GM19463 (cell line): ENCODE data around the gene GTSE1.
"Not testable (repeated sequence)": the region's sequence is repeated elsewhere in the genome, so short reads cannot be mapped to it uniquely, and the experiment has no call there.

Experiments used
- ATAC-seq: cut with Tn5 transposase; IDR thresholded peaks from one replicate; pipeline ENCODE4 v1.9.1; 2021; ENCODE audit warnings: mild to moderate bottlenecking, moderate library complexity; ENCODE audit not compliant: unreplicated experiment

The GTSE1 gene

GRCh38 chr22:46293577-46294260 lies 3.0 kb upstream of the GTSE1 start:
- no peak for ATAC-seq

GRCh38 chr22:46294784-46295183 lies 1.9 kb upstream of the GTSE1 start:
- no peak for ATAC-seq

GRCh38 chr22:46295277-46295971 lies 1.2 kb upstream of the GTSE1 start:
- ATAC-seq = no peak

GRCh38 chr22:46297151-46297812 lies 612 bp downstream of the GTSE1 start:
- no peak for ATAC-seq

- ATAC-seq = no peak
These were observed 2.4 kb downstream of the GTSE1 start for GRCh38 chr22:46299101-46299500.

GRCh38 chr22:46300491-46300890 lies 3.8 kb downstream of the GTSE1 start:
- ATAC-seq = no peak

- no peak for ATAC-seq
These were observed 6.8 kb downstream of the GTSE1 start for GRCh38 chr22:46303347-46303965.

- no peak for ATAC-seq
These were observed 11.8 kb downstream of the GTSE1 start for GRCh38 chr22:46308283-46308988.

- ATAC-seq = no peak
These were observed 12.9 kb downstream of the GTSE1 start for GRCh38 chr22:46309526-46310085.

GRCh38 chr22:46312056-46312455 lies 15.4 kb downstream of the GTSE1 start:
- no peak for ATAC-seq

- ATAC-seq = not testable (repeated sequence)
These were observed 16.2 kb downstream of the GTSE1 start for GRCh38 chr22:46312848-46313247.

- ATAC-seq = no peak
These were observed 19.3 kb downstream of the GTSE1 start for GRCh38 chr22:46315976-46316375.

- ATAC-seq = no peak
These were observed 21.0 kb downstream of the GTSE1 start for GRCh38 chr22:46317646-46318045.

- ATAC-seq = no peak
These were observed 21.9 kb downstream of the GTSE1 start for GRCh38 chr22:46318576-46318975.

- ATAC-seq = no peak
These were observed 22.6 kb downstream of the GTSE1 start for GRCh38 chr22:46319319-46319718.

- ATAC-seq = no peak
These were observed 23.6 kb downstream of the GTSE1 start for GRCh38 chr22:46320166-46320710.

- no peak for ATAC-seq
These were observed 24.2 kb downstream of the GTSE1 start for GRCh38 chr22:46320716-46321386.

GRCh38 chr22:46322711-46323110 lies 26.0 kb downstream of the GTSE1 start:
- ATAC-seq = no peak

- ATAC-seq = no peak
These were observed 26.5 kb downstream of the GTSE1 start for GRCh38 chr22:46323162-46323561.
